ENCODE measurements around the gene DCC.

GRCh38 chr18:53253789-53254188, 913.8 kb downstream of the DCC start:
- TF ChIP-seq, protein P1, sequence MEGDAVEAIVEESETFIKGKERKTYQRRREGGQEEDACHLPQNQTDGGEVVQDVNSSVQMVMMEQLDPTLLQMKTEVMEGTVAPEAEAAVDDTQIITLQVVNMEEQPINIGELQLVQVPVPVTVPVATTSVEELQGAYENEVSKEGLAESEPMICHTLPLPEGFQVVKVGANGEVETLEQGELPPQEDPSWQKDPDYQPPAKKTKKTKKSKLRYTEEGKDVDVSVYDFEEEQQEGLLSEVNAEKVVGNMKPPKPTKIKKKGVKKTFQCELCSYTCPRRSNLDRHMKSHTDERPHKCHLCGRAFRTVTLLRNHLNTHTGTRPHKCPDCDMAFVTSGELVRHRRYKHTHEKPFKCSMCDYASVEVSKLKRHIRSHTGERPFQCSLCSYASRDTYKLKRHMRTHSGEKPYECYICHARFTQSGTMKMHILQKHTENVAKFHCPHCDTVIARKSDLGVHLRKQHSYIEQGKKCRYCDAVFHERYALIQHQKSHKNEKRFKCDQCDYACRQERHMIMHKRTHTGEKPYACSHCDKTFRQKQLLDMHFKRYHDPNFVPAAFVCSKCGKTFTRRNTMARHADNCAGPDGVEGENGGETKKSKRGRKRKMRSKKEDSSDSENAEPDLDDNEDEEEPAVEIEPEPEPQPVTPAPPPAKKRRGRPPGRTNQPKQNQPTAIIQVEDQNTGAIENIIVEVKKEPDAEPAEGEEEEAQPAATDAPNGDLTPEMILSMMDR (conservative IDR thresholded peaks at IDR 0.05; ENCODE audit: low read depth in 2 of 2): no peak
- TF ChIP-seq ZNF114 (CRISPR knock-in tag; IDR thresholded peaks at IDR 0.05) (no peak), NANOG (IDR thresholded peaks at IDR 0.05; ENCODE audit: borderline replicate concordance) (no peak), EZH2phosphoT487 (IDR thresholded peaks at IDR 0.05; ENCODE audit: unreplicated experiment) (no peak), POLR2AphosphoS5 (IDR thresholded peaks at IDR 0.05; ENCODE audit: low read depth) (no peak), EZH2 (IDR thresholded peaks at IDR 0.05; ENCODE audit: low read depth, unreplicated experiment) (no peak), CREB1 (CRISPR knock-in tag; IDR thresholded peaks at IDR 0.05; ENCODE audit: low read depth) (no peak)
- TF ChIP-seq, protein P2, sequence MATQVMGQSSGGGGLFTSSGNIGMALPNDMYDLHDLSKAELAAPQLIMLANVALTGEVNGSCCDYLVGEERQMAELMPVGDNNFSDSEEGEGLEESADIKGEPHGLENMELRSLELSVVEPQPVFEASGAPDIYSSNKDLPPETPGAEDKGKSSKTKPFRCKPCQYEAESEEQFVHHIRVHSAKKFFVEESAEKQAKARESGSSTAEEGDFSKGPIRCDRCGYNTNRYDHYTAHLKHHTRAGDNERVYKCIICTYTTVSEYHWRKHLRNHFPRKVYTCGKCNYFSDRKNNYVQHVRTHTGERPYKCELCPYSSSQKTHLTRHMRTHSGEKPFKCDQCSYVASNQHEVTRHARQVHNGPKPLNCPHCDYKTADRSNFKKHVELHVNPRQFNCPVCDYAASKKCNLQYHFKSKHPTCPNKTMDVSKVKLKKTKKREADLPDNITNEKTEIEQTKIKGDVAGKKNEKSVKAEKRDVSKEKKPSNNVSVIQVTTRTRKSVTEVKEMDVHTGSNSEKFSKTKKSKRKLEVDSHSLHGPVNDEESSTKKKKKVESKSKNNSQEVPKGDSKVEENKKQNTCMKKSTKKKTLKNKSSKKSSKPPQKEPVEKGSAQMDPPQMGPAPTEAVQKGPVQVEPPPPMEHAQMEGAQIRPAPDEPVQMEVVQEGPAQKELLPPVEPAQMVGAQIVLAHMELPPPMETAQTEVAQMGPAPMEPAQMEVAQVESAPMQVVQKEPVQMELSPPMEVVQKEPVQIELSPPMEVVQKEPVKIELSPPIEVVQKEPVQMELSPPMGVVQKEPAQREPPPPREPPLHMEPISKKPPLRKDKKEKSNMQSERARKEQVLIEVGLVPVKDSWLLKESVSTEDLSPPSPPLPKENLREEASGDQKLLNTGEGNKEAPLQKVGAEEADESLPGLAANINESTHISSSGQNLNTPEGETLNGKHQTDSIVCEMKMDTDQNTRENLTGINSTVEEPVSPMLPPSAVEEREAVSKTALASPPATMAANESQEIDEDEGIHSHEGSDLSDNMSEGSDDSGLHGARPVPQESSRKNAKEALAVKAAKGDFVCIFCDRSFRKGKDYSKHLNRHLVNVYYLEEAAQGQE (IDR thresholded peaks at IDR 0.05; ENCODE audit: unreplicated experiment): no peak

Data from GM23338 (cell line).